ENCODE measurements around the gene MOXD1.

Gene MOXD1

GRCh38 chr6:132400555-132400882, 756 bp downstream of the MOXD1 start:
- in situ Hi-C loops (cut with HindIII; ENCODE audit: low sequenced_read_pairs): no loop called here

- in situ Hi-C loops (cut with HindIII; ENCODE audit: low sequenced_read_pairs): no loop called here
These were observed 1.8 kb downstream of the MOXD1 start for GRCh38 chr6:132399376-132400074.

- in situ Hi-C loops (cut with HindIII; ENCODE audit: low sequenced_read_pairs): no loop called here
These were observed 6.2 kb downstream of the MOXD1 start for GRCh38 chr6:132395015-132395597.

GRCh38 chr6:132392792-132393191, 8.5 kb downstream of the MOXD1 start:
- in situ Hi-C loops (cut with HindIII; ENCODE audit: low sequenced_read_pairs): no loop called here

GRCh38 chr6:132392270-132392646, 9.0 kb downstream of the MOXD1 start:
- in situ Hi-C loops (cut with HindIII; ENCODE audit: low sequenced_read_pairs): no loop called here

DNA sequence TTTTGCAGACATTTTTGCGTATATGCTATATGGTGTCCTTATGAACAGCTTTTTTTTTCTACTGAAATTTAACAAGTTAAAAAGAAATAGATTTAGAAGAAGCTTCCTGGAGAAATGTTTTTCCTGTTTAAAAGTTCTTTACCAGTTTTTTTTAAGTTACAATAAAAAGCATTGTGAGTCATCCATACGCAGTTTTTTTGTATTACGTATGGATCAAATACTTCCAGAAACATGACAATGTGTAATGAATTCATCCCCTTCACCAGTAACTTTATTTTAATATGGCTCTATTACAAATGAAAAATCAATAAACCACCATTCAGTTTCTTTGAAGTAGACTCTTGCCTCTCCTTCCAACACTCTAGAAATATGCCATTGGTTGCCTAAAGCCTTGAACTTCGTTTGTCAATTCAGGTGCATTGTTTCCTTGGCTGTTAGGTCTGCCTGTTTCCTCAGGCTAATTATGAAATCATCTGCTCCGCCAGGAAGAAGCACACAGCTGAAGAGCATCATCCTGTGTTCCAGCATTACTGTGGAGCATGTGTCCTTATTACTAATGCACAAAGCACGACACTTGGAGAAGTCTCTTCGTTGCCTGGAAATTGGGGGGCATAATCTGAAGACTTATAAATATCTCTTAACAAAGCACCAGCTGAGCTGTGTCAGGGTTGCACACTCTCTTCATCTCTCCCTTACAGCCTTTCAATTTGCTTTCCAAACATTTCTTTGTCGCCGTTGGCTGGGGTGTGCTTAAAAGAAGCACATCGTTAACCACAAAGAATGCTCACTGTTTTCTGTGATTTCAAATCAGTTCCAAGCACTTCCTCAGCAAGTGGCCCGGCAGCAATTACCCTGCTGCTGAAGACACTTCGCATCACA, 9.6 kb downstream of the MOXD1 start:
- in situ Hi-C loops (cut with HindIII; ENCODE audit: low sequenced_read_pairs): no loop called here

DNA sequence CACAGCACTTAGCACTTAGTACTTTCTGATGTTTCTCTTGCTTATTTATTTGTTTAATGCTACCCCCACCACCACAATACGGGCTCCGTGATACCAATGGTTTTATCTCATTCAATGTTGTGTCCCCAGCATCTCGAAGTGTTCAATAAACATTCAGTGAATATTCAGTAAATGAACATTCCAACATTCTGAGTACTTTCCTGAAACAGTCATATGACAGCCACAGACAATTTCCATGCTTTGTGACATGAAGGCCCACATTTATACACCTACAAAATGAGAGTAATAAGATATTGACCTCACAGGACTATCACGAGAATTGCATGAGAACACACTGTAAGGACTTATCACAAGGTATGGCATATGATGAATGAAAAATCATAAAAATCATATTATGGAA, 10.8 kb downstream of the MOXD1 start:
- in situ Hi-C loops (cut with HindIII; ENCODE audit: low sequenced_read_pairs): no loop called here

DNA sequence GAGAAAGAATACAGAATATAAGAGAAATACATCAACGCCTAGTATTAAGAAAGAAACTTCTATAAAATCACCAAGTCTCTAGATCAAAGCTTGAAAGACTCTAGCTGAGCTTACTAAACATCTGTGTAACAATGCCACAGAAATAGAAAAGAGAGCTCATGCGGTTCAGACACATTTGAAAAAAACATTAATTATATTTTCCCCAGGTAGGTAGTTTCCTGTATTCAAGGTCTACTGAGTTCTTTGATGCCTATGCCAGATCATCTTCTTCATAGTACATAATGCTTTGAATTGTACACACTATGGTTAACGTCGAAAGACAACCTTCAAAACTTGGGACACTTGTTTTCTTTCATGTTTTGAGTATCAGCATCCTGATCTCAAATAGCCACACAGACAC, 11.3 kb downstream of the MOXD1 start:
- in situ Hi-C loops (cut with HindIII; ENCODE audit: low sequenced_read_pairs): no loop called here

DNA sequence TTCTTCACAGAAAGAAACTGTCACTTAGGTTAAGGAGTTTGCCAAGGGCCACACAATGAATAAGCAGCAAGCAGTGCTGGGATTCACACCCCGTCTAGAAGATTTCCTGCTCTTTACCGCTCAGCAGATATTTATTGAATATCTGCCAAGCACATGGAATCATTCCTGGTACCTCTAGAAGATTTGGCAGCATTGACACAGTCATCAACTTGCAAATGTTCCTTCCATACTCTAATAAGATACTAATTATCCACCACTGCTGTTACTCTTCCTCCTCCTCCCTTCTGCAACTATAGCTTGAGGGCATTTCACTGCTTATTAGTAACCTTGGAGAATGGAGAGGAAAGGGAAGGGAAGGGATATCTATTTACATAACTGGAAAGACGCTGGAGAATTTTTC, 13.0 kb downstream of the MOXD1 start:
- in situ Hi-C loops (cut with HindIII; ENCODE audit: low sequenced_read_pairs): no loop called here

DNA sequence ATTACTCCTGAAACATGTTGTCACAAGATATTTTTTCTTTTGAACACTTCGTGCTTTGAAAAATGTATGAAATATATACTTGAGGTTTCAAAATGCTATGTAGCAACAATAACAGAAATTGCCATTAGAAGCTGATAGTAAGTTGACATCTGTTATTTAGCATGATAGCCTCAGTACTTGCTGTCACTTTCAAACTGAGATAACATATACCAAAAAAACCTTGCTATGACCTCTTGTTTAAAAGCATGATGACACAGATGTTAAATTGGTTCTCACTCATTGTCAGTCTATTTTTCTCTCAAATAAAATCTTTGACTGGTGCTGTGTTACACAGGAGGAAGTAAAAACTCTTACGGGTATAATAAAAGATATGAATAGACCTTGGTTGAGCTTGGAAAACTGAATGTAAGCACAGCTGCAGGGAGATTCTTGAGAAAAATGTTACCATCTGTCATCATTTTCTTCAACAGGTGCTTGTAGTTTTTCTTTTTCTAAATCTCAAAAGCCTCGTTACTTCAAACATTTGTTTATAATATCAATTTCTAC, 18.6 kb downstream of the MOXD1 start:
- in situ Hi-C loops (cut with HindIII; ENCODE audit: low sequenced_read_pairs): no loop called here

GRCh38 chr6:132381381-132381780, 19.9 kb downstream of the MOXD1 start:
- in situ Hi-C loops (cut with HindIII; ENCODE audit: low sequenced_read_pairs): no loop called here

DNA sequence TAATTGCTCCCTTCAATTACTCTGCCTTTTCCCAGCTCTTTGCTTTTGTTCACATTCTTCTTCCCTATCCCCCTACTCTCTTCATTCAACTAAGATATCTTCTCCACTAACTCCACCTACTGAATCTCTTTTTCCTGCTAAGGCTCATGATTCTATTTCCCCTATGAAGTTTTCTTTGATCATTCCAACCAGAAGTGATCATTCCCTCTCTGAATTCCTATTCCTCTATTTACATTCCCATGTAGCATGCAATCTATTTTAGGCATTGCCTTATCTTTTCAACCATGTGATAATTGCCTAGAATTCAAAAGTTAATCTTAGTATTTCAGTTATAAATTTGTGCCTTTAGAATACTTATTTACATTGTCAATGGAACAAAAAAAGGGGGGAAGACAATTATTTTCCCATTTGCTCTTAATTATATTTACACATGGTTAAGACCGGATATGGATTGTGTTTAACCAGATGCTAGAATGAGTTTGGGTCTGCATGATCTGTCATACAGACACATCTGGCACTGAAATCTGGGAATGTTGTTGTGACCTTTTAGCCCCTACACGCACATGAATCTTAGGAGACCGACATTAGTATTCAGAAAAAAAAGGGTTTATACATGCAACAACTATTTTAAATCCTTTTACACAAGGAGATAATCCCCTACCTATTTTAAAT, 20.8 kb downstream of the MOXD1 start:
- in situ Hi-C loops (cut with HindIII; ENCODE audit: low sequenced_read_pairs): no loop called here

DNA sequence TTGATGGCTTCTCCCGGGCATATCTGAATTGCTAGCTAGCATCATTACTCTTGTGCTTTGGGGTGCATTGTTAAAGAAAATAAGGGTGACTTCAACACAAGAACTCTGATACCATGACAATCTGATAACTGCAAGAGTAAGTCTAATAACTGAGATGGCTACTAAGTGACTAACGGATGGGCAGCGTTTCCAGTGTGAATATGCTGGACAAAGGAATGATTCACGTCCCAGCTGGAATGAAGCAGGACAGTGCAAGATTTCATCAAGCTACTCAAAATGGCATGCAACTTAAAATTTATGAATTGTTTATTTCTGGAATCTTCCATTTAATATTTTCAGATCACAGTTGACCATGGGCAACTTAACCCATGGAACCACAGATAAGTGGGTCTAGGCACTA, 31.7 kb downstream of the MOXD1 start:
- in situ Hi-C loops (cut with HindIII; ENCODE audit: low sequenced_read_pairs): no loop called here

- in situ Hi-C loops (cut with HindIII; ENCODE audit: low sequenced_read_pairs): no loop called here
These were observed 32.3 kb downstream of the MOXD1 start for GRCh38 chr6:132368916-132369481.

DNA sequence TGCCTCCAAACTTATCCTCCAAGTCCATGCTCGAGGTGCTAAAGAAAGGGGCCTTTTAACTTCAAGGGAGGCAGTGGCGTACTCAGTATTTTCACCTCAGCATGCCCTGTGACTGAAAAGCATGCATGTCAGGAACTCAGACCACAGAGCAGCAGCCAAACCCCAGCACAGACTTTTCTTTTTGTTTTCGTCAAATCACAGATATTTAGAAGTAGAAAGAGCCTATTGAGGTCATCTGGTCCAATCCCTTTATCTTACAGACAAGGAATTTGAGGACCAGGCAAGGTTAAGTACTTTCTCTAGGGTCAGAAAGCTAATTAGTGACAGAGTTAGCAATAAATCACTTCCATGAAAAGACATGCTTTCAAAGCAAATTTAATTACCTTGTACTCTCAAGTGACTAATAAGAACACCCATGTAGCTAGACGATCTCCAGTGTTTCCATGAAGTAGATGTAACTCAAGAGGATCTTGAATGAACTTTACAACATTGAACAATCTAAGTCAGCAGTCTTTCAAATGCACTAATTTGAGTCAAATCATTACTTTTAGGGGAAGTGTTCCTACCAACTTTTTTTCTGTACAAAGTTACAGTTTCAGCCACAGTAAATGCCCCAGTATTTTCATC, 35.9 kb downstream of the MOXD1 start:
- in situ Hi-C loops (cut with HindIII; ENCODE audit: low sequenced_read_pairs): no loop called here

DNA sequence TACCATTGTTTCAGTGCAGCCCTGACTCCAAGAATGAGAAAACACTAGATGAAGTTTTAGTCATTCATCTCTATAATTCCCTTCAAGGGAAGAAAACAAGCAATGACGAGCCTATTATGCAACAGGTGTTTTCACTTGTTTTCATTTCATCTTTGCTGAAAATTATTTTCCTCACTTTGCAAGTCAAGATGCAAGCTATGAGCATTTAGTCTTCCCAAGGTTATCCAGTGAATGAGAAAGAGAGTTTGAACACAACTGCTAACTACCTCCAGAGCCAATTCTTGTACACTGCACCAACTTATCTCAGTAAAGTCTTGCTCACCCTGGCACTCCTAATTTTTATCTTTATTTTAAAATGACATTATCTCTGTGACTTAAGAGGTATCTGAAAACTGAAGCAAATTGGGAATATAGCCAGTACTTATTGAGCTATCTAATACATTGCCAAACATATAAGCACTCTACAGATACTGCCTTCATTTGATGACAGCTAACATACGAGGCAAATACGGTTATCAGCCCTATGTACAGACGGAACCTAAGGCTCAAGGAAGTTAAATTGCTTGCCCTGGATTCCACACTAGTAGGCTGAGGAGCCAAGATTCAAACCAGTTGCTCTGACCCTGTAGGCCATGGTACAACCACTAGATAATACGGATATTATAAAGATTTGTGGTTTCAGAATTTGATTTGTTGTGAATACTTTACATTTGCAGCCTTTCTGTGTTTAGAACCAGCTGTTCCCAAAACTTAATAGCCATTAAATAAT, 36.8 kb downstream of the MOXD1 start:
- in situ Hi-C loops (cut with HindIII; ENCODE audit: low sequenced_read_pairs): no loop called here

- in situ Hi-C loops (cut with HindIII; ENCODE audit: low sequenced_read_pairs): no loop called here
These were observed 38.7 kb downstream of the MOXD1 start for GRCh38 chr6:132362442-132363185.

- in situ Hi-C loops (cut with HindIII; ENCODE audit: low sequenced_read_pairs): no loop called here
These were observed 40.2 kb downstream of the MOXD1 start for GRCh38 chr6:132361101-132361500.

DNA sequence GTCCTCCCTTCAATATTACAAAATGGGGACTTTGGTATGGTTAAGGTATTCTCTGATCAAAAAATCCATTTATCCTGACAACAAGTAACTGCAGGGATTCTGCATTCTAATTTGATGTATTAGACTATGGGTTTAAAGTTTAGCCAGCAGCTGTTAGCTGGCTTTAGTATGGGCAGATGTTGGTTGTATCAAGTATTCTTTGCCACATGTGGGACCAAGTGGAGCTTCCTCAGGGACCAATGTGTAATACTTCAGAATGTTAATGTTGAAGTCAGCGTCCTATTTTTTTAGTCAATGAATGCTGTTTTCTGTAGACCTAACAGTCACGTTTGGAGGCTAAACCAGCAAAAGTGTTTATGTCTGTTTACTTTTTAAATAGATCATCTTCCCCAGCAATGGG, 41.4 kb downstream of the MOXD1 start:
- in situ Hi-C loops (cut with HindIII; ENCODE audit: low sequenced_read_pairs): no loop called here

Data from endothelial cell of hepatic sinusoid (primary cell).